GM23338 (cell line): Measurements from ENCODE around the gene MAP1LC3A. TPM values are rescaled to one million over a fixed set of nuclear protein-coding genes. Genes with fewer than 3 reads are reported as not detected.

Experiments used
- ATAC-seq: fragments of 200-7000 bp; cut with Tn5 transposase; 3 replicates; pipeline ENCODE4 v1.9.1; 2020
- DNase-seq: peaks from one replicate; pipeline ENCODE4 v3.0.0-alpha.2; 2015; ENCODE audit warnings: low spot score
- H2AFZ ChIP-seq: fragments of 200-600 bp; sonication (generic); 2 replicates; pipeline ENCODE4 v1.8.0; 2016; ENCODE audit warnings: antibody characterized with exemption, mild to moderate bottlenecking, moderate library complexity
- H3F3A ChIP-seq: fragments of 200-600 bp; sonication (generic); replicated peaks from 2 replicates; pipeline ENCODE4 v1.8.0; 2017; ENCODE audit warnings: antibody characterized with exemption, mixed run types, low read depth
- H3K27ac ChIP-seq: fragments of 200-600 bp; sonication (generic); 2 replicates; pipeline ENCODE4 v1.6.1; 2016; ENCODE audit warnings: low read depth
- H3K27me3 ChIP-seq: fragments of 200-600 bp; sonication (generic); 2 replicates; pipeline ENCODE4 v1.8.0; 2016; ENCODE audit warnings: mild to moderate bottlenecking, mixed run types, moderate library complexity; ENCODE audit not compliant: insufficient read depth
- H3K36me3 ChIP-seq: fragments of 200-600 bp; sonication (generic); 2 replicates; pipeline ENCODE4 v1.8.0; 2016; ENCODE audit warnings: mild to moderate bottlenecking; ENCODE audit not compliant: insufficient read depth
- H3K4me1 ChIP-seq: fragments of 200-600 bp; sonication (generic); 2 replicates; pipeline ENCODE4 v1.8.0; 2016; ENCODE audit warnings: mild to moderate bottlenecking, moderate library complexity; ENCODE audit not compliant: insufficient read depth
- H3K4me2 ChIP-seq: fragments of 200-600 bp; sonication (generic); 2 replicates; pipeline ENCODE4 v1.7.1; 2017; ENCODE audit warnings: mixed run types
- H3K4me3 ChIP-seq: fragments of 200-600 bp; sonication (generic); 2 replicates; pipeline ENCODE4 v1.6.1; 2016; ENCODE audit warnings: mixed run types
- H3K79me2 ChIP-seq: fragments of 200-600 bp; sonication (generic); replicated peaks from 2 replicates; pipeline ENCODE4 v1.8.0; 2017; ENCODE audit warnings: mild to moderate bottlenecking; ENCODE audit not compliant: insufficient read depth
- H3K9me2 ChIP-seq: fragments of 200-600 bp; sonication (generic); 2 replicates; pipeline ENCODE4 v1.8.0; 2017; ENCODE audit not compliant: insufficient read depth
- H4K20me1 ChIP-seq: fragments of 200-600 bp; sonication (generic); replicated peaks from 2 replicates; pipeline ENCODE4 v1.8.0; 2017; ENCODE audit warnings: mild to moderate bottlenecking; ENCODE audit not compliant: insufficient read depth
- H3K27ac Mint-ChIP-seq: 2 replicates; pipeline ENCODE4 v1.8.0; 2020; ENCODE audit warnings: inconsistent platforms, mild to moderate bottlenecking, moderate library complexity, mixed read lengths
- H3K27me3 Mint-ChIP-seq: 3 replicates; pipeline ENCODE4 v1.8.0; 2022; ENCODE audit warnings: low read depth, mild to moderate bottlenecking, moderate library complexity, mixed read lengths, inconsistent platforms; ENCODE audit not compliant: insufficient read depth, poor library complexity
- H3K36me3 Mint-ChIP-seq: 3 replicates; pipeline ENCODE4 v1.8.0; 2021; ENCODE audit warnings: low read depth, mild to moderate bottlenecking, inconsistent platforms, moderate library complexity, mixed read lengths
- H3K4me1 Mint-ChIP-seq: 3 replicates; pipeline ENCODE4 v1.8.0; 2020; ENCODE audit warnings: mild to moderate bottlenecking, inconsistent platforms, mixed read lengths
- H3K4me3 Mint-ChIP-seq: 3 replicates; pipeline ENCODE4 v1.8.0; 2021; ENCODE audit warnings: moderate library complexity, mild to moderate bottlenecking, inconsistent platforms, mixed read lengths
- H3K9me3 Mint-ChIP-seq: 3 replicates; pipeline ENCODE4 v1.8.0; 2020; ENCODE audit warnings: moderate library complexity, mild to moderate bottlenecking, inconsistent platforms, mixed read lengths
- CREB1 ChIP-seq: fragments of 250-450 bp; sonication (Bioruptor Pico); IDR thresholded peaks from 2 replicates; pipeline ENCODE4 v1.5.0; 2020; ENCODE audit warnings: low read depth, mild to moderate bottlenecking, moderate library complexity
- CTCF ChIP-seq, 2 experiments: fragments of 200-600 bp in 1 of 2; sonication (generic) in 1 of 2; conservative IDR thresholded peaks; 2 replicates each; pipeline versions ENCODE4 v1.5.1 to v1.6.1; 2016 to 2017; ENCODE audit warnings: antibody characterized with exemption in 2 of 2, low read depth in 2 of 2, mild to moderate bottlenecking in 2 of 2, moderate library complexity in 1 of 2
- ETS1 ChIP-seq: IDR thresholded peaks from 2 replicates; pipeline ENCODE4 v1.6.1; 2016; ENCODE audit warnings: antibody characterized with exemption
- EZH2 ChIP-seq: fragments of 200-600 bp; sonication (generic); IDR thresholded peaks from one replicate; pipeline ENCODE4 v1.8.0; 2017; ENCODE audit warnings: antibody characterized with exemption, mild to moderate bottlenecking, low read depth; ENCODE audit not compliant: unreplicated experiment
- EZH2phosphoT487 ChIP-seq: fragments of 200-600 bp; sonication (generic); IDR thresholded peaks from one replicate; pipeline ENCODE4 v1.8.1; 2018; ENCODE audit warnings: antibody characterized with exemption; ENCODE audit not compliant: unreplicated experiment
- JUNB ChIP-seq: IDR thresholded peaks from one replicate; pipeline ENCODE4 v1.6.1; 2016; ENCODE audit warnings: antibody characterized with exemption; ENCODE audit not compliant: unreplicated experiment
- NANOG ChIP-seq: IDR thresholded peaks from 2 replicates; pipeline ENCODE4 v1.6.1; 2016; ENCODE audit warnings: antibody characterized with exemption, borderline replicate concordance
- POLR2AphosphoS5 ChIP-seq: IDR thresholded peaks from 2 replicates; pipeline ENCODE4 v1.6.1; 2016; ENCODE audit warnings: antibody characterized with exemption, low read depth
- STAT1 ChIP-seq: IDR thresholded peaks from one replicate; pipeline ENCODE4 v1.6.1; 2016; ENCODE audit warnings: antibody characterized with exemption; ENCODE audit not compliant: unreplicated experiment
- ZNF114 ChIP-seq: fragments of 250-450 bp; sonication (Bioruptor Pico); IDR thresholded peaks from 2 replicates; pipeline ENCODE4 v1.5.0; 2020; ENCODE audit warnings: mild to moderate bottlenecking, moderate library complexity
- ZNF331 ChIP-seq: fragments of 250-450 bp; sonication (Bioruptor Pico); IDR thresholded peaks from 2 replicates; pipeline ENCODE4 v1.5.0; 2020; ENCODE audit warnings: low read depth, mild to moderate bottlenecking, moderate library complexity
- polyA plus RNA-seq: library from polyadenylated mRNA; unstranded; fragments of >200 nt; fragmentation: Nextera tagmentation; extraction: Ambion mirVana; gene quantifications from 2 replicates; pipeline ENCODE4 v1.2.1, GENCODE V29; 2016
- total RNA-seq: library from RNA; depleted of rRNA; stranded (reverse); fragments of >200 nt; shearing (Covaris generic); gene quantifications from 2 replicates; pipeline ENCODE4 v1.2.3, GENCODE V29; 2014
- TF ChIP-seq, protein P1 (sequence below): IDR thresholded peaks from one replicate; pipeline ENCODE4 v1.6.1; 2018; ENCODE audit warnings: antibody characterized with exemption; ENCODE audit not compliant: unreplicated experiment
- TF ChIP-seq, protein P2 (sequence below): fragments of 250-450 bp; sonication (Bioruptor Pico); IDR thresholded peaks from 2 replicates; pipeline ENCODE4 v1.5.0; 2020; ENCODE audit warnings: mild to moderate bottlenecking, moderate library complexity

The MAP1LC3A gene
- total and polyA plus RNA-seq, 2 experiments from 2014 or later, result 15.2 to 15.9 TPM

- no peak for ATAC-seq
- Histone ChIP-seq H3K27ac (no peak overlapping the region), H3K4me3 (no peak overlapping the region), H3K36me3 (no peaks in the 10 kb centered on the region; the same call in 1 of the 2 replicates), H3K9me2 (no peaks in the 10 kb centered on the region), H4K20me1 (no peaks in the 10 kb centered on the region), H3K4me2 (no peak overlapping the region), H3K27me3 (no peaks in the 10 kb centered on the region), H3F3A (no peaks in the 10 kb centered on the region), H3K4me1 (no peaks in the 10 kb centered on the region), H2AFZ (no peak overlapping the region), H3K79me2 (no peaks in the 10 kb centered on the region)
- H3K4me3 Mint-ChIP-seq, result no peak overlapping the region
- H3K27ac Mint-ChIP-seq, result no peak overlapping the region
- DNase-seq, result no peak
- H3K36me3 Mint-ChIP-seq, result peaks cover 9% of the 10 kb centered on the region; the same call in 2 of the 3 replicates
- no peak for TF ChIP-seq ZNF331
- TF ChIP-seq, protein P1, sequence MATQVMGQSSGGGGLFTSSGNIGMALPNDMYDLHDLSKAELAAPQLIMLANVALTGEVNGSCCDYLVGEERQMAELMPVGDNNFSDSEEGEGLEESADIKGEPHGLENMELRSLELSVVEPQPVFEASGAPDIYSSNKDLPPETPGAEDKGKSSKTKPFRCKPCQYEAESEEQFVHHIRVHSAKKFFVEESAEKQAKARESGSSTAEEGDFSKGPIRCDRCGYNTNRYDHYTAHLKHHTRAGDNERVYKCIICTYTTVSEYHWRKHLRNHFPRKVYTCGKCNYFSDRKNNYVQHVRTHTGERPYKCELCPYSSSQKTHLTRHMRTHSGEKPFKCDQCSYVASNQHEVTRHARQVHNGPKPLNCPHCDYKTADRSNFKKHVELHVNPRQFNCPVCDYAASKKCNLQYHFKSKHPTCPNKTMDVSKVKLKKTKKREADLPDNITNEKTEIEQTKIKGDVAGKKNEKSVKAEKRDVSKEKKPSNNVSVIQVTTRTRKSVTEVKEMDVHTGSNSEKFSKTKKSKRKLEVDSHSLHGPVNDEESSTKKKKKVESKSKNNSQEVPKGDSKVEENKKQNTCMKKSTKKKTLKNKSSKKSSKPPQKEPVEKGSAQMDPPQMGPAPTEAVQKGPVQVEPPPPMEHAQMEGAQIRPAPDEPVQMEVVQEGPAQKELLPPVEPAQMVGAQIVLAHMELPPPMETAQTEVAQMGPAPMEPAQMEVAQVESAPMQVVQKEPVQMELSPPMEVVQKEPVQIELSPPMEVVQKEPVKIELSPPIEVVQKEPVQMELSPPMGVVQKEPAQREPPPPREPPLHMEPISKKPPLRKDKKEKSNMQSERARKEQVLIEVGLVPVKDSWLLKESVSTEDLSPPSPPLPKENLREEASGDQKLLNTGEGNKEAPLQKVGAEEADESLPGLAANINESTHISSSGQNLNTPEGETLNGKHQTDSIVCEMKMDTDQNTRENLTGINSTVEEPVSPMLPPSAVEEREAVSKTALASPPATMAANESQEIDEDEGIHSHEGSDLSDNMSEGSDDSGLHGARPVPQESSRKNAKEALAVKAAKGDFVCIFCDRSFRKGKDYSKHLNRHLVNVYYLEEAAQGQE, result no peak
- TF ChIP-seq ZNF114 (CRISPR knock-in tag), result no peak
- no peak for TF ChIP-seq EZH2
- TF ChIP-seq, protein P2, sequence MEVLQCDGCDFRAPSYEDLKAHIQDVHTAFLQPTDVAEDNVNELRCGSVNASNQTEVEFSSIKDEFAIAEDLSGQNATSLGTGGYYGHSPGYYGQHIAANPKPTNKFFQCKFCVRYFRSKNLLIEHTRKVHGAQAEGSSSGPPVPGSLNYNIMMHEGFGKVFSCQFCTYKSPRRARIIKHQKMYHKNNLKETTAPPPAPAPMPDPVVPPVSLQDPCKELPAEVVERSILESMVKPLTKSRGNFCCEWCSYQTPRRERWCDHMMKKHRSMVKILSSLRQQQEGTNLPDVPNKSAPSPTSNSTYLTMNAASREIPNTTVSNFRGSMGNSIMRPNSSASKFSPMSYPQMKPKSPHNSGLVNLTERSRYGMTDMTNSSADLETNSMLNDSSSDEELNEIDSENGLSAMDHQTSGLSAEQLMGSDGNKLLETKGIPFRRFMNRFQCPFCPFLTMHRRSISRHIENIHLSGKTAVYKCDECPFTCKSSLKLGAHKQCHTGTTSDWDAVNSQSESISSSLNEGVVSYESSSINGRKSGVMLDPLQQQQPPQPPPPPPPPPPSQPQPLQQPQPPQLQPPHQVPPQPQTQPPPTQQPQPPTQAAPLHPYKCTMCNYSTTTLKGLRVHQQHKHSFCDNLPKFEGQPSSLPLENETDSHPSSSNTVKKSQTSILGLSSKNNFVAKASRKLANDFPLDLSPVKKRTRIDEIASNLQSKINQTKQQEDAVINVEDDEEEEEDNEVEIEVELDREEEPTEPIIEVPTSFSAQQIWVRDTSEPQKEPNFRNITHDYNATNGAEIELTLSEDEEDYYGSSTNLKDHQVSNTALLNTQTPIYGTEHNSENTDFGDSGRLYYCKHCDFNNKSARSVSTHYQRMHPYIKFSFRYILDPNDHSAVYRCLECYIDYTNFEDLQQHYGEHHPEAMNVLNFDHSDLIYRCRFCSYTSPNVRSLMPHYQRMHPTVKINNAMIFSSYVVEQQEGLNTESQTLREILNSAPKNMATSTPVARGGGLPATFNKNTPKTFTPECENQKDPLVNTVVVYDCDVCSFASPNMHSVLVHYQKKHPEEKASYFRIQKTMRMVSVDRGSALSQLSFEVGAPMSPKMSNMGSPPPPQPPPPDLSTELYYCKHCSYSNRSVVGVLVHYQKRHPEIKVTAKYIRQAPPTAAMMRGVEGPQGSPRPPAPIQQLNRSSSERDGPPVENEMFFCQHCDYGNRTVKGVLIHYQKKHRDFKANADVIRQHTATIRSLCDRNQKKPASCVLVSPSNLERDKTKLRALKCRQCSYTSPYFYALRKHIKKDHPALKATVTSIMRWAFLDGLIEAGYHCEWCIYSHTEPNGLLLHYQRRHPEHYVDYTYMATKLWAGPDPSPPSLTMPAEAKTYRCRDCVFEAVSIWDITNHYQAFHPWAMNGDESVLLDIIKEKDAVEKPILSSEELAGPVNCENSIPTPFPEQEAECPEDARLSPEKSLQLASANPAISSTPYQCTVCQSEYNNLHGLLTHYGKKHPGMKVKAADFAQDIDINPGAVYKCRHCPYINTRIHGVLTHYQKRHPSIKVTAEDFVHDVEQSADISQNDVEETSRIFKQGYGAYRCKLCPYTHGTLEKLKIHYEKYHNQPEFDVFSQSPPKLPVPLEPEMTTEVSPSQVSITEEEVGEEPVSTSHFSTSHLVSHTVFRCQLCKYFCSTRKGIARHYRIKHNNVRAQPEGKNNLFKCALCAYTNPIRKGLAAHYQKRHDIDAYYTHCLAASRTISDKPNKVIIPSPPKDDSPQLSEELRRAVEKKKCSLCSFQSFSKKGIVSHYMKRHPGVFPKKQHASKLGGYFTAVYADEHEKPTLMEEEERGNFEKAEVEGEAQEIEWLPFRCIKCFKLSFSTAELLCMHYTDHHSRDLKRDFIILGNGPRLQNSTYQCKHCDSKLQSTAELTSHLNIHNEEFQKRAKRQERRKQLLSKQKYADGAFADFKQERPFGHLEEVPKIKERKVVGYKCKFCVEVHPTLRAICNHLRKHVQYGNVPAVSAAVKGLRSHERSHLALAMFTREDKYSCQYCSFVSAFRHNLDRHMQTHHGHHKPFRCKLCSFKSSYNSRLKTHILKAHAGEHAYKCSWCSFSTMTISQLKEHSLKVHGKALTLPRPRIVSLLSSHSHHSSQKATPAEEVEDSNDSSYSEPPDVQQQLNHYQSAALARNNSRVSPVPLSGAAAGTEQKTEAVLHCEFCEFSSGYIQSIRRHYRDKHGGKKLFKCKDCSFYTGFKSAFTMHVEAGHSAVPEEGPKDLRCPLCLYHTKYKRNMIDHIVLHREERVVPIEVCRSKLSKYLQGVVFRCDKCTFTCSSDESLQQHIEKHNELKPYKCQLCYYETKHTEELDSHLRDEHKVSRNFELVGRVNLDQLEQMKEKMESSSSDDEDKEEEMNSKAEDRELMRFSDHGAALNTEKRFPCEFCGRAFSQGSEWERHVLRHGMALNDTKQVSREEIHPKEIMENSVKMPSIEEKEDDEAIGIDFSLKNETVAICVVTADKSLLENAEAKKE, result no peak
- TF ChIP-seq POLR2AphosphoS5, result no peak
- no peak for TF ChIP-seq JUNB
- no peak for TF ChIP-seq CREB1 (CRISPR knock-in tag)
- no peak for TF ChIP-seq NANOG
- no peak for TF ChIP-seq CTCF (conservative IDR thresholded peaks at IDR 0.05; ENCODE audit: low read depth in 2 of 2)
- no peak for TF ChIP-seq STAT1
- no peak for TF ChIP-seq EZH2phosphoT487
- no peak for TF ChIP-seq ETS1
- no peaks in the 10 kb centered on the region for H3K4me1 Mint-ChIP-seq
- H3K9me3 Mint-ChIP-seq, result no peaks in the 10 kb centered on the region
- H3K27me3 Mint-ChIP-seq, result no peaks in the 10 kb centered on the region
Observed at GRCh38 chr20:34577061-34577460, 18.5 kb downstream of the MAP1LC3A start.
